Endothelial cell of umbilical vein (primary cell): Measurements from ENCODE around the gene ZSWIM6. TPM values are rescaled to one million over a fixed set of nuclear protein-coding genes. Genes with fewer than 3 reads are reported as not detected.

ENCODE experiments used
- BruUV-seq: library from RNA; stranded (reverse); fragments of 400-500 nt; replicated peaks from 2 replicates; lab custom pipeline; 2021; lab: Mats Ljungman, UMichigan
- CTCF ChIA-PET: fragments of 300-600, 350-600 bp; sonication (Branson Sonifier 250); formaldehyde crosslinking; loops from one replicate; lab custom pipeline; 2021; ENCODE audit warnings: antibody characterized with exemption, inconsistent platforms; lab: Charles Lee
- POLR2A ChIA-PET: fragments of 300-600, 350-600 bp; sonication (Branson Sonifier 250); formaldehyde crosslinking; loops from one replicate; lab custom pipeline; 2021; ENCODE audit warnings: antibody characterized with exemption, inconsistent platforms; lab: Charles Lee
- DNase-seq: peaks from one replicate; pipeline ENCODE4 v3.0.0-alpha.2; 2011; ENCODE audit warnings: low read depth, low spot score
- FAIRE-seq: peaks from 2 replicates; lab custom pipeline; 2011; peaks lifted over from hg19 to GRCh38; lab: Jason Lieb, UNC
- H2AFZ ChIP-seq: 2 replicates; pipeline ENCODE4 v1.6.0; 2012; ENCODE audit warnings: low read depth, low read length, control low read depth, inconsistent platforms
- H3K27ac ChIP-seq: 2 replicates; pipeline ENCODE4 v1.5.1; 2011; ENCODE audit warnings: low read depth, mild to moderate bottlenecking, control low read depth, low read length, moderate library complexity; ENCODE audit not compliant: insufficient read depth
- H3K27me3 ChIP-seq, 2 experiments: 2 replicates each; pipeline versions ENCODE4 v1.6.0 to v1.6.1; 2011; ENCODE audit warnings: low read length in 2 of 2, mixed read lengths in 1 of 2; ENCODE audit not compliant: control insufficient read depth in 2 of 2, insufficient read depth in 2 of 2
- H3K36me3 ChIP-seq, 2 experiments: 2 replicates in 1 of 2; 3 replicates in 1 of 2; pipeline ENCODE4 v1.5.1; 2011; ENCODE audit warnings: low read length in 2 of 2, mild to moderate bottlenecking in 1 of 2, moderate library complexity in 1 of 2; ENCODE audit not compliant: control insufficient read depth in 2 of 2, insufficient read depth in 2 of 2; ENCODE audit errors: extremely low read depth in 1 of 2
- H3K4me1 ChIP-seq: 3 replicates; pipeline ENCODE4 v1.5.1; 2011; ENCODE audit warnings: mild to moderate bottlenecking, low read length; ENCODE audit not compliant: control insufficient read depth, insufficient read depth; ENCODE audit errors: extremely low read depth
- H3K4me2 ChIP-seq: 2 replicates; pipeline ENCODE4 v1.6.1; 2011; ENCODE audit warnings: low read length, control low read depth, mixed read lengths; ENCODE audit not compliant: insufficient read depth
- H3K4me3 ChIP-seq, 3 experiments: fragments of 200-600 bp in 1 of 3; sonication (generic), shearing (Covaris generic) in 1 of 3; replicated peaks in 1 of 3; 2 replicates each; pipeline ENCODE4 v1.5.1; 2011 to 2016; ENCODE audit warnings: control low read depth in 3 of 3, low read length in 3 of 3, mild to moderate bottlenecking in 2 of 3, inconsistent platforms in 1 of 3, low read depth in 1 of 3, moderate library complexity in 1 of 3; ENCODE audit not compliant: insufficient read depth in 1 of 3
- H3K79me2 ChIP-seq: 2 replicates; pipeline ENCODE4 v1.6.0; 2012; ENCODE audit warnings: low read length, inconsistent platforms; ENCODE audit not compliant: control insufficient read depth, insufficient read depth
- H3K9ac ChIP-seq: replicated peaks from 2 replicates; pipeline ENCODE3; 2011; ENCODE audit warnings: low read length, control low read depth; ENCODE audit not compliant: insufficient read depth; ENCODE audit errors: extremely low read depth
- H3K9me1 ChIP-seq: replicated peaks from 3 replicates; pipeline ENCODE4 v1.6.0; 2011; ENCODE audit warnings: mild to moderate bottlenecking, low read length; ENCODE audit not compliant: control insufficient read depth, insufficient read depth; ENCODE audit errors: extremely low read depth
- H3K9me3 ChIP-seq: replicated peaks from 2 replicates; pipeline ENCODE4 v1.5.1; 2012; ENCODE audit warnings: low read length, inconsistent platforms; ENCODE audit not compliant: control insufficient read depth, insufficient read depth
- H4K20me1 ChIP-seq: replicated peaks from 2 replicates; pipeline ENCODE3; 2011; ENCODE audit warnings: mild to moderate bottlenecking, low read length; ENCODE audit not compliant: control insufficient read depth, insufficient read depth; ENCODE audit errors: extremely low read depth
- CTCF ChIP-seq, 2 donors: IDR thresholded peaks; 1 replicate in 1 of 2; 2 replicates in 1 of 2; pipeline ENCODE4 v1.5.1; 2011; ENCODE audit warnings: low read length in 2 of 2, mild to moderate bottlenecking in 2 of 2, moderate library complexity in 2 of 2, control low read depth in 1 of 2, inconsistent platforms in 1 of 2, low read depth in 1 of 2; ENCODE audit not compliant: insufficient read depth in 1 of 2; ENCODE audit errors: extremely low read depth in 1 of 2
- EZH2 ChIP-seq: IDR thresholded peaks from 2 replicates; pipeline ENCODE4 v1.6.1; 2012; ENCODE audit warnings: borderline replicate concordance, low read depth, mild to moderate bottlenecking, moderate library complexity, low read length, inconsistent platforms; ENCODE audit not compliant: severe bottlenecking
- FOS ChIP-seq: IDR thresholded peaks from 2 replicates; pipeline ENCODE4 v1.6.1; 2011; ENCODE audit warnings: mild to moderate bottlenecking, low read length, moderate library complexity, borderline replicate concordance; ENCODE audit not compliant: insufficient read depth
- GATA2 ChIP-seq: IDR thresholded peaks from 2 replicates; pipeline ENCODE4 v1.7.0; 2011; ENCODE audit warnings: low read depth, mild to moderate bottlenecking, moderate library complexity, mixed read lengths, low read length; ENCODE audit not compliant: insufficient read length, insufficient read depth
- JUN ChIP-seq: IDR thresholded peaks from 2 replicates; pipeline ENCODE4 v1.6.1; 2011; ENCODE audit warnings: borderline replicate concordance, low read depth; ENCODE audit not compliant: insufficient read length, insufficient read depth
- MAX ChIP-seq: IDR thresholded peaks from 2 replicates; pipeline ENCODE4 v1.6.1; 2011; ENCODE audit not compliant: insufficient read depth, insufficient read length
- MYC ChIP-seq: IDR thresholded peaks from one replicate; pipeline ENCODE4 v1.6.1; 2011; ENCODE audit warnings: mild to moderate bottlenecking, low read depth, low read length
- POLR2A ChIP-seq: IDR thresholded peaks from 2 replicates; pipeline ENCODE4 v1.6.1; 2012; ENCODE audit warnings: low read depth, mild to moderate bottlenecking, control low read depth, low read length
- POLR2AphosphoS5 ChIP-seq: IDR thresholded peaks from 2 replicates; pipeline ENCODE4 v1.6.1; 2012; ENCODE audit warnings: low read depth, mild to moderate bottlenecking, control low read depth, low read length, moderate library complexity; ENCODE audit not compliant: insufficient read depth
- dilution Hi-C: fragments of 300-500 bp; cut with MboI; formaldehyde crosslinking; loops from one replicate; pipeline ENCODE4 v1.15.0; 2019; ENCODE audit warnings: low sequenced_read_pairs; ENCODE audit not compliant: extremely low pct_ligation_motif_present
- intact Hi-C: fragments of 100-400 bp; cut with micrococcal nuclease; formaldehyde crosslinking; loops from one replicate; pipeline ENCODE4 v1.10.0; 2022
- polyA plus RNA-seq, 4 experiments: library from polyadenylated mRNA; depleted of rRNA in 3 of 4; stranded (reverse) in 3 of 4; unstranded in 1 of 4; fragments of >200 nt; gene quantifications; 2 replicates each; pipeline versions ENCODE4 v1.2.1 to v1.2.3, GENCODE V29; 2011 to 2012; ENCODE audit warnings: missing spikeins in 1 of 4
- total RNA-seq: library from RNA; stranded (reverse); gene quantifications from 2 replicates; pipeline ENCODE4 v1.2.3, GENCODE V29; 2021

Gene ZSWIM6
- total and polyA plus RNA-seq, 2 donors (not counting 3 experiments of a cell fraction or from before 2014, with no cell fraction given): 14.9 to 25.3 TPM

- Histone ChIP-seq H2AFZ (no peak overlapping the region), H4K20me1 (no peaks in the 10 kb centered on the region), H3K27ac (no peak overlapping the region), H3K4me1 (no peaks in the 10 kb centered on the region), H3K4me2 (no peak overlapping the region), H3K4me3 (no peak overlapping the region), H3K9ac (no peak overlapping the region), H3K36me3 (no peaks in the 10 kb centered on the region), H3K9me3 (no peaks in the 10 kb centered on the region), H3K79me2 (no peaks in the 10 kb centered on the region), H3K9me1 (no peaks in the 10 kb centered on the region), H3K27me3 (peaks cover 0 to 3% of the 10 kb centered on the region in 2 experiments)
- TF ChIP-seq GATA2 (no peak), POLR2AphosphoS5 (no peak)
- BruUV-seq: no TSS peak
- ChIA-PET CTCF (no interaction called here), POLR2A (no interaction called here)
- DNase-seq (no peak), FAIRE-seq (no peak)
- intact Hi-C loops: no loop called here
- dilution Hi-C loops: no loop called here
Measured at GRCh38 chr5:61569353-61569752, 237.3 kb downstream of the ZSWIM6 start.

GRCh38 chr5:61570767-61571166 is 238.7 kb downstream of the ZSWIM6 start:
- H3K9me3 ChIP-seq: no peaks in the 10 kb centered on the region
- DNase-seq: no peak
- no peak for FAIRE-seq
- TF ChIP-seq FOS (no peak), MAX (no peak), POLR2A (no peak), EZH2 (no peak), MYC (no peak), GATA2 (no peak), POLR2AphosphoS5 (no peak), CTCF (IDR thresholded peaks at IDR 0.05; ENCODE audit: extremely low read depth in 1 of 2, insufficient read depth in 1 of 2, low read depth in 1 of 2, low read length in 2 of 2) (no peak), JUN (no peak)
- no peak overlapping the region for H3K9ac ChIP-seq
- no peak overlapping the region for H3K27ac ChIP-seq
- peaks cover 6% of the 10 kb centered on the region for H3K4me1 ChIP-seq
- CTCF ChIA-PET: no interaction called here
- no TSS peak for BruUV-seq
- H4K20me1 ChIP-seq: no peaks in the 10 kb centered on the region
- no peak overlapping the region for H3K4me3 ChIP-seq
- no peaks in the 10 kb centered on the region for H3K27me3 ChIP-seq
- no peaks in the 10 kb centered on the region for H3K36me3 ChIP-seq
- no peaks in the 10 kb centered on the region for H3K9me1 ChIP-seq
- intact Hi-C loops (no loop called here), dilution Hi-C loops (no loop called here)
- no peaks in the 10 kb centered on the region for H3K79me2 ChIP-seq
- H2AFZ ChIP-seq: no peak overlapping the region
- POLR2A ChIA-PET: no interaction called here
- H3K4me2 ChIP-seq: no peak overlapping the region
